ENCODE measurements around the gene MLIP.

- TF ChIP-seq SPEN (CRISPR knock-in tag; IDR thresholded peaks at IDR 0.05; ENCODE audit: low read depth) (no peak), YY1 (IDR thresholded peaks at IDR 0.05; ENCODE audit: insufficient read depth, insufficient replicate concordance, low read depth, low read length) (no peak), NFE2L1 (CRISPR knock-in tag; IDR thresholded peaks at IDR 0.05; ENCODE audit: borderline replicate concordance) (no peak), RXRA (CRISPR knock-in tag; IDR thresholded peaks at IDR 0.05) (no peak), ZNF274 (CRISPR knock-in tag; IDR thresholded peaks at IDR 0.05) (no peak), MAX (IDR thresholded peaks at IDR 0.05) (no peak), SP140L (CRISPR knock-in tag; IDR thresholded peaks at IDR 0.05; ENCODE audit: borderline replicate concordance) (no peak), SRSF9 (IDR thresholded peaks at IDR 0.05; ENCODE audit: borderline replicate concordance, insufficient read depth, low read depth, low read length, poor library complexity, severe bottlenecking) (no peak), ZNF484 (CRISPR knock-in tag; IDR thresholded peaks at IDR 0.05; ENCODE audit: borderline replicate concordance, low read depth) (no peak), POLR2A (IDR thresholded peaks at IDR 0.05; ENCODE audit: insufficient read depth in 1 of 2, low read depth in 2 of 2, low read length in 2 of 2) (no peak), POLR2AphosphoS5 (IDR thresholded peaks at IDR 0.05; ENCODE audit: low read depth, low read length) (no peak), ETV6 (CRISPR knock-in tag; conservative IDR thresholded peaks at IDR 0.05) (no peak)
Observed at GRCh38 chr6:54289426-54289825, 178.2 kb downstream of the MLIP start.
